GM19463 (cell line): ENCODE data around the gene IRF6.

Experiments
- ATAC-seq: cut with Tn5 transposase; IDR thresholded peaks from one replicate; pipeline ENCODE4 v1.9.1; 2021; ENCODE audit warnings: mild to moderate bottlenecking, moderate library complexity; ENCODE audit not compliant: unreplicated experiment

IRF6 gene

DNA sequence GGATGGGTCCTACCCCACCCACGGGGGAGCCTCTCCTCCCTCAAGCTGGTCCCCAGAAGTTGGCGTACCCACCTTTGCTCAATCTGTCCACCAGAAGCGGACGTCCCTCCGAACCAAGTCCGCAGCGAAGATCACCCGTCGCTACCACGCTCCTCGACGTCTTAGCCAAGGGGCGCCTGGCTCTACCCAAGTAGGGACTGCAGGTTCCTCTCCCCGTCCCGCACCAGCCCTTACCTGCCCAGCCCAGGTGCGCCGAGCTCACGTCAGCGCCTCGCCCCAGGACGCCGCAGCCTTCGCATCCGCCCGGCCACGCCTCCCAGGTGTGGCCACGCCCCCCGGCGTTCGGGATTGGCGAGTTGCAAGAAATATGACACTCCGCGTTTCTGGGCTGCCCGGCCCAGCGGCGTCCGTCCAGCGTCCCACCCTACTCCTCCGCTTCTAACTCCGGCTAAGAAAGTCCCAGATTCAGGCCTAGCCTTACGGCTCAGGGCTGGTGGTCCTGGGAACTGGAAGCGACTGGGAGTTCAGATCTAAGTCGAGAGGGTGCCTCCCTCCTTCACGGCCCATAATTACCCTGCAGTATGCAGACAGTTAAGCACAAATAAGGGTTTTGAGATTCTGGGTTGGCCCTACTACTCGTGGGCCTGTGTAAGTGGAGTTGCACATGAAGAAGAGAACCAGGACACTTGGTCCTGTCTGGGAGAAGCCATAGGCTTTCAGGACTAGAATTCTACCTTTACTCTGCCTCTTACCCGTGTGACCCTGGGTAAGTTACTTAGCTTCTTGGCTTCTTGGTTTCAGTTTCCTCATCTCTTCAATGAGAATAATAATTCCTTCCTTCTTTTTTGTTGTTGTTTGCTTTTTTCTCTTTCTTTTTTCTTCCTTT lies at the start of gene IRF6:
Gene IRF6, minus strand, starts transcription at position 268 of the 886 bp plus-strand sequence. CDS start 4,729 bp downstream, outside the sequence.
- ATAC-seq, result peak; percentile 71

GRCh38 chr1:209855623-209856022 lies 49.7 kb upstream of the IRF6 start:
- no peak for ATAC-seq

DNA sequence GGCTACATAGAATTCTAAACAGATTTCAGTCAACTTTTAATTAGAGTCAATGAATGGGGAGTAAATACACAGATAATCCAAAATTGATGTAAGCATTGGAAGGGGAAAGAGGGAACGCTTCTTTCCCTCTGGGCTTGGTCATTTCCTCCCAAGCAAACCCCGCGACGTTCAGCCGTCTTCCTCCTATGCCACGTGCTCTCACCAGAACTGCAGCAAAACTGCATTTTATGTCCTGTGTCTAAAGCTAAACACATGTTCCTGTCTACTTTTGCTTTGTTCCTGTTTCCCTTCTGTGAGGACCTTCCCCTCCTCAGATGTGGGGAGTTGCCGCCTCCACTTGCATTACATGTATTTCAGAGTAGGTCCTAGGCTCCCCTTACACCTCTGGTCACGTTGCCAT lies 49.1 kb upstream of the IRF6 start:
- no peak for ATAC-seq

- no peak for ATAC-seq
Measured at GRCh38 chr1:209854196-209854595, 48.3 kb upstream of the IRF6 start.

- no peak for ATAC-seq
Measured at GRCh38 chr1:209853676-209854075, 47.7 kb upstream of the IRF6 start.

GRCh38 chr1:209850342-209850979 lies 44.5 kb upstream of the IRF6 start:
- ATAC-seq, result peak; percentile 58

DNA sequence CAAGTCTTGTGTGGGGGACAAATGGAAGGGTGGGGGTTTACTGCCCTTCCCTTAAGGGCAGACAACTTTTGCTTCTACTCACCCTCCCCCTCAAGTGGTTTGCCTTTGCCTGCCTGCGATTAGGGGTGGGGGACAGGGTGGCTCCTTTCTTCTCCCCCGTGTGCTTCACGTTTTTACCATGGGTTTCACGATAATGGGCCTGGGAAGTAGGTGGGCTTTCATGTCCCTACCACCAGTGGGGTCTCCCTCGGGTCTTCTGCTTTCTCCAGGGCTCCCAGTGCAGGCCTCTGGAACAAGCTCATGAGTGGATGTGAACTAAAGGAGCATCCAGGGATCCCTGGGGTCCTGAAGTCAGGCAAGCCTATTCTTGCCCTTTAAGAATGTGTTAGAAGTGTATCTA lies 43.4 kb upstream of the IRF6 start:
- no peak for ATAC-seq

DNA sequence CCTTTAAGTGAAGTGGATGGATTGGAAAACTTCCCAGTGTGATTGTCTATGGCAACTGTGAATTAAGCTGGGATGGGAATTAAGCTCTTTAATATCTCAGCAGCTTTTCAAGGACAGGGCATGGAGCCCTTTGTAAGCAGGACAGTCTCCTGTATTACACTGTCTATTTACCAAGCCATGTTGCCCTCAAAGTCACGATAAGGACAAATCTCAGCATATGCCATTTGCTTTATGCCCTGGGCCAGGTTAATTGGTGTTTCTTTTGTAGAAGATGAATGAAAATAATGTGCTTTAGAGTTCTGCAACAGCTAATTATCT lies 39.4 kb upstream of the IRF6 start:
- ATAC-seq, result no peak

DNA sequence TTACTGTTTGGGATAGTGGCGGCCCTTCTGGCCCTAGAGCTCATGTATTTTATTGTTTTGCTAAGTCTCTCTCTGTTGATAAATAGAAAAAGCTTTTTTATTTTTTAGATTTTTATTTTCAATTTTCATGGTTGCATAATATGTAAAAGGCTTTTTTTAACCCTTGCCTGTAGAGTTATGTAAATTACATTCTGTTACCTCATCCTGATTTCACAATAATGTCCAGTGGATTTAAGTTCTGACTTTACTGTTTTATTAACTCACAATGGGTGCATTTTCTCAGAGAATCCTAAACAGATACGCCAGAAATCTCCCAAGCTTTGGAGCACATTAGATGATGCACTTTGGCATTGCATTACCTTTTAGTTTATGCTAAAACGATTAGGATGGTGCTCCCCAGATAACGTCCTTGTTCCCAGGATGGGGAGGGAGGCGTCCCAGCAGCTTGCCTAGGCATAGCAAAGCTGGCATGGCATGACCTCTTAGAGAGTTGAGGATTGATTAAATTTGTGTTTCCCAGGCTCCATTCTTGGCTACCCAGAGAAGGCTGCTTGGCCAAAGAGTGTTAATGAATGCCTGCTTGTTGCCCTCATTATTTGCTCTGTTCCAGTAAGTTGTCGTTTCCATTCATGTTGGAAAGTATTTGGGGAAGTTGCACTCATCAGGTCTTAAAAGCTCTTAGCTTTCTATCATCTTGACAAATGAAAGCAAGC lies 38.9 kb upstream of the IRF6 start:
- ATAC-seq, result no peak

DNA sequence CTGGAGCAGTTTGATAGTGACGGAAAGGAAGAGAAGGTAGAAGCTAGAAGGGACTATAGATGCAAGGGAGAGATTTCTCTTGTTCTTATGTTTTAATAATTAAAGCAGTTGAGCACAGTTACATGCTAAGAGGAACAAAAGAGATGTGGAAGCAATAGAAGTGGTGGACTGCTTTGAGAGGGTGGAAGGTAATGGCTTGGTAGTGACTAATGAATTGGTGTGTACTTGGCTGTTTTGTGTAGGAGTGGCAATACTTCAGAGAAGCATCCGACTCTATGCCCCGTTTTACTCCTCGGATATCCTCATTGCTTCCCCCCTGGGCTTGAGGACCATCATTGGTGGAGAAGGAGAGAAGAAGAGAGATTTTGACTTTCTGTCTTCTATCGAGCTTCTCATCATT lies 34.7 kb upstream of the IRF6 start:
- no peak for ATAC-seq

GRCh38 chr1:209839875-209840546 lies 34.1 kb upstream of the IRF6 start:
- ATAC-seq, result no peak

DNA sequence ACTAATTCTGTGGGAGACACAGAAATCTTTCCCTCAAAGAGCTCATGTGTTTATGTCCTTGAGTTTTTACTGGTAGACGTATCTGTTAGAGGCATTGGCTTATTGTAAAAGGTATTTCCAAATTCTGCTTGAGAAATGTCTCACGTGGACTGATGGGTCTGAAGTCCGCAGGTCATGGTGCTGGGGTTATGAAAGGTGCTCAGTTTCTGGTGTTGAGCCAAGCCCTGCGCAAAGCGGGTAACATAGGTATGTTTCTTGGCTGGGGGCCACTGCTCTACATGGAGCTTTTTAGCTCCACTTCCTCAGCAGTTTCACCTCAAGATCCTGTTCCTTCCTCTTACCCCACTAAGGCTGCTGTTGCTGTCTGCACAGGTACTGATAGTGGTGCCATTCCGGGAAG lies 32.6 kb upstream of the IRF6 start:
- ATAC-seq, result no peak

DNA sequence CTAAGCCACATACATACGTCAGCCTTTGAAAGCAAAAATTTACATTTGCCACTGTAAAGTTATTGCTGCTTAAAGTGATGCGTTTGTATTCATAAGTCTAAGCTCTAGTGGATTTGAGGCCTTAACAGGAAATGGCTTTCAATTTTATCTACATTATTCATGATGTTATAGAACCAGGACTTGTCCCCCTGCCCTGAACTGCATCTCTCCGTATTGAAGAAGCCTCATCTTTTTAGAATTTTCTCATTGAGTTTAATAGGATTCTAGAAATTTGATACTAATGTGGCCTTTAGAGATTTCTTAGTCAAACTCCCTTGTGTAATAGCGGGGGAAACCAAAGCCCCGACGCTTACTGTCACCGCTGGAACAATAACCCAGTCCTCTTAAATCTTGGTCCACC lies 31.7 kb upstream of the IRF6 start:
- no peak for ATAC-seq

DNA sequence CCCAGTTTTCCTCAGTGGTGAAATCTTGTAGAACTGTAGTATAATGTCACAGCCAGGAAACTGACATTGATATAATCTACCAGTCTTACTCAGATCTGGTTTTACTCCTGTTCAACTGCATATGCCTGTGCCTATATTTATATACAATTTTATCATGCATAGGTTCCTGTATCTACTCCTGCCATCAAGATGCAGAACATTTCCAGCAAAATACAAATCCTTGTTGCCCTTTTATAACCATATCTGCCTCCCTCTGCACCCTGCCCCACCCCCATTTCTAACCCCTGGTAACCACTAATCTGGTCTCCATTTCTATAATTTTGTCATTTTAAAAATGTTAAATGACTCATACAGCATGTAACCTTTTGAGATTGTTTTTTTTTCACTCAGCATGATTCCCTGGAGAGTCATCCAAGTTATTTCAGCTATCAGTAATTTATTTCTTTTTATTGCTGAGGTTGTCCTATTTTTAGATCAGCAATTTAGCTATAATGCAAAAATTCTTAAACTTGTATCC lies 29.9 kb upstream of the IRF6 start:
- ATAC-seq, result no peak

DNA sequence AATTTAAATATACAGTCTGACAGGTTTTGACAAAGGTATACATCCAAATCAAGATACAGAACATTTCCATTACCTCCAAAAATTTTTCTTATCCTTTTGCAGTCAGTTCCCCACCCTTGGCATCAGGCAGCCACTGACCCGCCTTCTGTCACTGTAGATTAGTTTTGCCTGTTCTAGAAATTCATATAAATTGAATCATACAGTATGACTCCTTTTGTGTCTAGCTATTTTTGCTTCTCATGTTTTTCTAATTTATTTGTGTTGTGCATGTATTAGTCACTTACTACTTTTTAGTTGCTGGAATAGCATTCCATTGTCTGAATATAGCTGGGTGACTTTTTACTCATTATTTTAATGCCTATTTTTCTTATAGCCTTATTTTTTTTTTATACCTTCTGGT lies 25.7 kb upstream of the IRF6 start:
- ATAC-seq, result no peak

- ATAC-seq, result no peak
Measured at GRCh38 chr1:209830722-209831121, 24.8 kb upstream of the IRF6 start.

- ATAC-seq, result no peak
Measured at GRCh38 chr1:209829716-209830115, 23.8 kb upstream of the IRF6 start.

DNA sequence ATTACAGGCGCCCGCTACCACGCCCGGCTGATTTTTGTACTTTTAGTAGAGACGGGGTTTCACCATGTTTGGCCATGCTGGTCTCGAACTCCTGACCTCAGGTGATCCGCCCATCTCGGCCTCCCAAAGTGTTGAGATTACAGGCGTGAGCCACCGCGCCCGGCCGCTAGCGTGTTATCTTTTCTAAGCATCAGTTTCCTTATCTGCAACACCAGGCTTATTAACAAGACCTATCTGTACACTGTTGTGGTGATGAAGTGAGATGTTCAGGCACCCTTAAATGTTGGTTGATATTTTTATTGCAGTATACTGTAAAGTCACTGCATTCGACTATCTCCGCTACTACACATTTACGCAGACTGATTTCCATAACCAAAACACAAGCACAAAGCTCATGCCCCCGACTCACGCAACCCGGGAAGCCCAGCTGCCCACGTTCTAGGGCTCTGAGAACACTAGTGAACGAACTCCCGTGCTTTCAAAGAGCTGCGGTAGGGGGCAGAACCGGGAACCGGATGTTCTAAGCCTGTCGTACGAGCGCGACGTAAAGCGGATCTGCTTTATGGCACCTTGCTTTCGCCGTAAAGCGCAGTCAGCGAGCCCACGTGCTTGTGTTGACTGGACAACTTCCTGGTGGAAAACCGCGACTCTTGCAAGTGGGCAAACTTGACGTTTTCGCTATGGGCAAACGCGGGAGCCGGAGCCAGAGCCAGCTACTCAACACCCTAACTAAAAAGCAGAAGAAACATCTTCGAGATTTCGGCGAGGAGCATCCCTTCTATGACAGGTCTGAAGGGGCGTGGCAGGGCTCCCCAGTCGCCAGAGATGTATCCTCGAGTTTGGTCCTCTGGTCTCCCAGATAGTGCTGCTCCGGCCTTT lies 21.7 kb upstream of the IRF6 start, which contains the start of gene UTP25:
Gene UTP25, plus strand, starts transcription at position 589 of the 879 bp plus-strand sequence. Its CDS starts 92 bp downstream, at position 681.
- peak; percentile 87 for ATAC-seq

DNA sequence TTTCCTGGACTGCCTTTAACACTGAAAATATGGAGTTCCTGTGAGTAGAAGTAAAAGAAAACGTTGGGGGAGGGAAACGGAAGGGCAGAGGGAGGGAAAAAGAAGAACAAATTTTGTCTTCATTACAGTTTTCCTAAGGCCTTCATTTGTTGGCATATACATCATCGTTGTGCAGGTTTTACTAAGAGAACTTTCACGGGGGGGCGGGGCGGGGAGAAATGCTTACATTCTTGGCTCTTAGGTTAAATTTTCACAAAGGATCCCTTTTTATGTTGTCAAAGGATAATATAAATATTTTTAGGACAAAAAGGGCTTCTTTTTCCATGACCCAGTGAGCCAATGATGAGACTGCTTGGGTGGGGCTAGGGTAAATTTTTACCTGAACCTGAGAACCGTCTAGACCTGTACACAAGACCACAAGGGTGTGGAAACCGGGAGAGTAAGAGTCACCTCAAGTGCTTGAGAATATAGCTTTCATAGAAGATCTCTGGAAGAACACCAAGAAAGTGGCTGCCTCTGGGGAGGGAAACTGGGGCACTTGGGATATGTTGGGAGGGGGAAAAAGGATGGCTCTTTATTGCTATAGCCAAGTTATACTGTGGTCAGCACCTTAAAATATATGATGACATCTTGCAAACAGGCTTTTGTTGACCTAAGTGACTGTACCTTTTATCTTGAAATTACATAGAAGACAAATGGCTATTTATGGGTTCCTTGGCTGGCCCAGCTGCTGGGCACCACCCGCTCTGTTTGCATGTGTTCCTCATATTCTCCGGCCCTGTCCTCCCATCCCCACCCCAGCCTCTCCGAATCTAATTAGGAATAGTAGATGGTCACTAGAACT lies 19.9 kb upstream of the IRF6 start:
- ATAC-seq, result no peak
